Hematopoietic multipotent progenitor cell treated with erythropoietin and hydrocortisone succinate and interleukin-3 and kit ligand, for 17 days (in vitro differentiated cells): ENCODE results near the gene SAAL1.
A peak's percentile ranks its signal among the peaks of the same experiment; 100 is the strongest.

Source experiments
- DNase-seq: peaks from one replicate; pipeline ENCODE4 v3.0.0-alpha.2; 2015; ENCODE audit warnings: low spot score

Gene SAAL1

GRCh38 chr11:18088366-18088765, 17.5 kb downstream of the SAAL1 start:
- DNase-seq = no peak

DNA sequence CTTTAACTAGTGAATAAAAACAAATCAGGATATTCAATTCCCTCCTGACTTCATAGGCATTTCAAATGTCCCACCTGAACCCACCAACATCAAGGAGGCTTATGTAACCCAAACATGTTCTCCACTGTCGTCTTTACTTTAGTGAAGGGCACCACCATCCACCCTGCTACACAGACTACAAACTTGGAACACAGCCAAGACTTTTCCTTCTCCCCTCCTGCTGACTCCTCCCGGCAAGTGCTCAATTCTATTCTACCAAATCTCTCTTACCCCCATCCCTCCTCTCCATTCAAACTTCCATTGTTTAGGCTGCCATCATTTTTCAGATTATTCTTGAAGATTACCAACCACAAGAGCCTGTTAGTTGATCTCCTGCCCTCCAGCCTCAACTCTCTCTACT, 24.3 kb downstream of the SAAL1 start:
- peak; percentile 13 for DNase-seq

GRCh38 chr11:18080451-18080850, 25.4 kb downstream of the SAAL1 start:
- DNase-seq = no peak

DNA sequence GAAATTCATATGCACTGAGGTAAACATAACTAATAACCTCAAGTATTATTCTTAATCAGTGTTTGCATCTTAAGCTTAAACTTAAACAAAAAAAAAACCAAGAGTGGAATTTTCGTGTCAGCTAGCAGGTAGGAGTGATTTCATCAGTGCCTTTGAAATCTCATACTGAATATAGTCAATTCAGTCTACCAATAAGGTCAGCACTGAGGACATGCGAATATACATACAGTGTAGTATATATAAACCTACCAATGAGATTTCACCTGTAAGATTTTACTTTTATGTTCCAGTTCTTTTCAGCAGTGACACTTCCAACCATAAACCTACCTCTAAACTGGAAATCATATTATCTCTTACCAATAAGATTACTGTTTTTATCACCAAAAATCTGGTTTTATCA, 27.0 kb downstream of the SAAL1 start:
- no peak for DNase-seq

DNA sequence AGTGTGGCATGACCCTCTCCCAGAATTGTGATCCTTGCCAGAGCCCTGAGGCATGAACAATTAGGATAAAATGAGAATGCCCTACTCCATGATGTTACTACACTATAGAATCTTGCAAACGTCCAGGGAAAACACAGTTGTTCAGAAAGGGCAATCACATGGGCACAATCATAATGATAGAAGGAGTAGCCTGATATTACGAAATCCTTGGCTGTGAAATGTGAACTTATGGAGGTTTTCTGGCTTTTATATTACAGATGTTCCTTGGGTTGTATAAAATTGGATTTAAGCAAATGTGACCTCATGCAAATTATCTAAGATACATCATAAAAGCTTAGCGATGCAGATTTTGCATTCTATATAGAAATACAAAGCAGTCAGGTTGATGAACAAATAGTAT, 30.4 kb downstream of the SAAL1 start:
- no peak for DNase-seq

GRCh38 chr11:18071098-18071705, 34.7 kb downstream of the SAAL1 start:
- no peak for DNase-seq

- DNase-seq = no peak
These were observed 38.5 kb downstream of the SAAL1 start for GRCh38 chr11:18067372-18067771.

DNA sequence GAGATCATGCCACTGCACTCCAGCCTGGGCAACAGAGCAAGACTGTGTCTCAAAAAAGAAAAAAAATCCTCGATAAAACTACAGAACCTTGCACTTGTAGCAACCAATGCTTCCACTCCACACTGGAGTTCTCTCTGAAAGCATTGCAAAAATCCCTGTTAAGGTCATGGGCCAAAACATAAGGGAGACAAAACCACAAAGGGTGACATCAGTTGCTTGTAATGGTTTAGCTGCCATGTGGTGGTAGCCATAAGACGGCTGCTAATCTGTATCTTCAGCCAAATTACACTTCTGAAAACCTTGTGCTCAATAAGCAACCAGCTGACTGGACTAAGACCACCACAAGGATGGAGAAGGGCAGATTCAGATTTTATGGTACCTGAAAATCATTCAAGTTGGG, 39.3 kb downstream of the SAAL1 start:
- DNase-seq = no peak

- DNase-seq = no peak
These were observed 40.3 kb downstream of the SAAL1 start for GRCh38 chr11:18065572-18065971.

DNA sequence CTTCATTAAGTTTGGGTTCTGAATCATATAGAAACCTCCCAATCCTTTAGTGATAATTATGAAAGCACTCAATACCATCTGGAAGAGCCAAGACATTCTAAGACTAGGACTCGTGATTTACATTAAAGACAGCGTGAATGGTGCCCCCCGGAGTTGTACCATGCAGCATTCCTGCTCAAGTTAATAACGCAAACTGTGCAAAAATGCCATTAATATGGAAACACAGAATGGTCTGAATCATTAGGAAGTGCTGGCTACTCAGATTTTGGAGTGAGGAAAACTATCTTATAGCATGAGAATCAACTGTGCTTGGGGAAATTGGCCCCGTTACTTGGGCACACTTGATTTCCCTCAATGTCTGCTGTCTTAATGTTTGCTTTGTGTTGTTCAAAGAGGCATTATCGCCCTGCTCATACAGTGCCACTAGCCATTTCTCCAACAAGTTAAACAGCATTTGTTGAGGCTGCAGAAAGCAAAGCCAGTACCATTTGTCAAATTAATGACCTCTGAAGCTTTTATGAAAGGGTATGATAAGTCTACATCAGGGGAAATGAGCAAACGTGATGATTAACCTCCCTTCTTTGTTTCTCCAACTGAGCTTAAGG, 41.3 kb downstream of the SAAL1 start:
- DNase-seq = no peak

DNA sequence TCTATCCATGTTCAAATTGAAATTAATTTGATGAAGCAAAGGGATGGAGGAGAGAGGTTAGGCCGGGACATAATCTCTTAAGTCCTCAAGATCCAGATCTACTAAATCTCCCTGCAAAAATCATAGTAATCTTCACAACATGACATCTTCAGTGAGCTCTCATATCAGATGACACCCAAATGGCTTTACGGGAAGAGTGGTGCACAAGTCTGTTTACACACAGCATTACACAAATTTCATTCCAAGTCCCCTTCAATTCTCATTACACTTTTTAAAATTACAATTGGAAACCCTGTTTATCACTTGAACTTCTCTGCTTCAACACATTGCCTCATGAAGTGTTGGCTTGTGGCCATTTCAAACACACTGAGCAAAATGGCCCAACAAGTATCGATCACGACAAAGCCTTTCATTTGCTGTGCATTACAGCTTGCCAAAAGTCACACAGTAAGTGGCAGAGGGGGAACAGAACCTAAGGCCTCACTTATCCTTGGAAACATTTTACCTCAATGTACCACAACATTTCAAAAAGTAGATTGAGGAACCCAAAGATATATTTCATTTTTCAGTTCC, 41.9 kb downstream of the SAAL1 start:
- no peak for DNase-seq

GRCh38 chr11:18063125-18063524, 42.8 kb downstream of the SAAL1 start:
- DNase-seq = no peak

GRCh38 chr11:18061351-18061750, 44.5 kb downstream of the SAAL1 start:
- no peak for DNase-seq

DNA sequence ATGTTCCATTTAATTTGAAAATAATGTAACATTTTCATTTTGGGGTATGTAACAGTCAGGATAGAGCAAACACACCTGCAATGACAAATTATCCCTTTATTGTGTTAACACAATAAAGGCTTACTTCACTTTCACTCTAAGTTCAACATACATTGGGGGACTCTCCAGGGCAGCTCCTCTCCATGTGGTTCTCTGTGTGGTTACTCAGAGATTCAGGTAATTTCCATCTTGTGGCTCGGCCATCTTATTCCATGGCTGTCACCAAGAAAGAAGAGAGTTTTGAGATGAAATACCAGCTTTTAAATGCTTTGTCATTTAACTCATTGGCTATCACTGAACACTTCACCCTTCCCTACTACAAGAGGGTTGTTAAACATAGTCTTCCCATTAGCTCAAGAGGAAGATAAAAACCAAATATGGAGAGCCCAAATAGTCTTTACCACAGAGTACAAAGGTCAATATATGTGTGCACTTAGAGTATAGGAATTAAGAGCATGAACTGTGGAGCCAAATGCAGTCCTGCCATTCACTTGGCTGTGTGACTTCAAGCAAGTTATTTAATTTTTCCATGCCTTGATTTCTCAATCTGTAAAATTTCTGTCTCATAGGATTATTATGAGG, 49.2 kb downstream of the SAAL1 start:
- no peak for DNase-seq

DNA sequence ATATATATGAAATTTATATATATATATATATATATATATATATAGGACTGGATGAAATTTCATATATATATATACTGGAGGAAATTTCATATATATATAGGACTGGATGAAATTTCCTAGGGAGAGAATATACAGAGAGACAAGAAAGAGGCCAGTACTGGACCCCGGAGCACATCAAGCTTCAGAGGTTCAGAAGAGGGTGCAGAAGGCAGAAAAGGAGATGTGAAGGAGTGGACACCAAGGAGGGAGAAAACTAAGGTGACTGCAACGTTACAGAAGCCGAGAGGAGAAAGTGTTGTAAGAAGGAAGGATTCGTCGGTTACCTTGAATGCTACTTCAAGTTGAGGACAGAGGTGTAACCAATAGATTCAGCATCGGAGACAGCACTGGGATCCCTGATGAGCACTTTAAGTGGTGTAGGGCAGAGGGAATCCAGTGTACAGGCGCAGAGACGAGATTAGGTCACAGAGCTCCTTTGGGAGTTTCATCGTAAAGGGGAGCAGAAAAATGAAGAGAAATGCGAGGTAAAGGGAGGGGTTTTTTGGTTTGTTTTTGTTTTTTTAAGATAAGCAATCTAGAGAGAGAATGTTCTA, 51.3 kb downstream of the SAAL1 start:
- DNase-seq = no peak

DNA sequence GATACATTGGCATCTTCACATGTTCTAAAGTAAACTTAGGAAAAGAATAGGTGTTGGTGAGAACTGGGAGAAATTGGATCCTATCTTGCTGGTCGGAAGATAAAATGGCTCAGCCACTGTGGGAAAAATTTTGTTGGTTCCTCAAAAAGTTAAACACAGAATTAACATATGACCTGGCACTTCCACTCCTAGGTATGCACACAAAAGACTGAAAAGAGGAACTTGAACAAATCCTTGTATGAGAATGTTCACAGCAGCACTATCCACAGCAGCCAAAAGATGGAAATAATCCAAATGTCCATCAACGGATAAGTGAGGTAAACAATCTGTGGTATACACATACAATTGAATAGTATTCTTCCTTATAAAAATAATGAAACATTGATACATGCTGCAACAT, 55.0 kb downstream of the SAAL1 start:
- DNase-seq = no peak

DNA sequence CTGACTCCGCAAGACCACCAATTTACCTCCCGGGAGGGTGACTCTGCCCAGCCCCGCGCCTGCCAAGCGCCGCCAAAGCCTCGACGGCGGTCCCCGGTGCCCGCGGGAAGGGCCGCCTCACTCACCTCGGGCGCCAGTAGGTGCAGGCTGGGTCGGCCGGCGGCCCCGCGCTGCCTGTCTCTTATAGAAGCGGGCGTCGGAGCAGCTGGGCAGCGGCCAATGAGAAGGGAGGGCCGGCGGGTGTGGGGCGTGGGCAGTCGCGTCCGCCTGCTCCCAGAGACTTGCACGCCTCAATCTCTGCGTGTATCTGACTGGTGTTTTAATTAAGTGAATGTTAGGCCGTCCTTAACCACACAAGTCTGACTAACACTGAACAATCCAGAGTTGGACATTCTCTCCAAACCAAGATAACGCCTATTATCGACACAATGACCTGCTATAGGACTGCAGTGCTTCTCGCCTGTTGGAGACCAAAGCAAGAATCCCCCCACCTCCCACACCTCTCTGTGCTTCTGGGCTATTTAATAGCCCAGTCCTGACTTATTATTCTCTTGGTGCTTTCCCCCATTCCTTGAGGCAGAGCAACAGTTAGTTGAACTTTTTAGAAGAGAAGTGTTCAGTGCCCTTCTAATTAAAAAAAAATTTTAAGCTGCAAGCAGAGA, 59.6 kb downstream of the SAAL1 start, which contains the start of gene TPH1:
Gene TPH1, minus strand, starts transcription at position 154 of the 662 bp plus-strand sequence. CDS start 5,507 bp downstream, outside the sequence.
- no peak for DNase-seq

DNA sequence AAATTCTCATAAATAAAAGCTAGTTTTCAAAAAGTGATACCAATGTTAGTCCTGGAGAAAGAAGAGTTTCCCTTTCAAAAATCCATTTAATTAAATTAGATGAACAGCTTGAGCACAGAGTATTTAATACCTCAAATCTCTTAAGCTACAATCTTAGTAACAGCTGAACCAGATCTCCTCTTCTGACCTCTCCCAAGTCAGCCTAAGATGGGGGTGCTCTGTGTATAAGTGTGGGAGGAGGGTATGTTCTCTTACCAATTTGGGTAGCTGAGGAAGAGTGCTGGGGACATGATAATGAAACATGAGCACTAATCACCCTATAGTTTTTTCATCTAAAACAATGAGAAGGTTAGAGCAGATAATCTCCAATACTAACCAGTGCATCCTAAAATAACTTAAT, 69.4 kb downstream of the SAAL1 start:
- no peak for DNase-seq
